Stomach (tissue), 4 donors: ENCODE measurements around the gene TMEM178B.

Source experiments
- CTCF ChIP-seq, 7 experiments: fragments of 450-650 bp in 4 of 7; fragments of 200-600 bp in 3 of 7; sonication (generic) in 3 of 7; IDR thresholded peaks; one replicate each; pipeline ENCODE4 v1.5.1; 2016 to 2019; ENCODE audit warnings: antibody characterized with exemption in 7 of 7, control low read depth in 2 of 7, mild to moderate bottlenecking in 1 of 7
- EP300 ChIP-seq: sonication (generic); formaldehyde crosslinking; IDR thresholded peaks from one replicate; pipeline ENCODE4 v1.6.1; 2017; ENCODE audit warnings: antibody characterized with exemption
- POLR2A ChIP-seq, 4 donors: fragments of 450-650 bp; IDR thresholded peaks; one replicate each; pipeline ENCODE4 v1.6.1; 2016; ENCODE audit warnings: antibody characterized with exemption in 4 of 4, control low read depth in 2 of 4, mild to moderate bottlenecking in 1 of 4, moderate library complexity in 1 of 4
- POLR2AphosphoS5 ChIP-seq, 3 donors: sonication (generic); formaldehyde crosslinking; IDR thresholded peaks; one replicate each; pipeline ENCODE4 v1.6.1; 2016; ENCODE audit warnings: antibody characterized with exemption in 3 of 3

- TF ChIP-seq CTCF (IDR thresholded peaks at IDR 0.05) (no peak), EP300 (no peak), POLR2A (IDR thresholded peaks at IDR 0.05) (no peak), POLR2AphosphoS5 (IDR thresholded peaks at IDR 0.05) (no peak)
Measured at GRCh38 chr7:141132671-141133070, 58.8 kb downstream of the TMEM178B start.
